NCI-H128 (cell line): ENCODE results near the gene LMLN.
"Not testable (repeated sequence)": the region's sequence is repeated elsewhere in the genome, so short reads cannot be mapped to it uniquely, and the experiment has no call there.

ENCODE experiments used
- DNase-seq: peaks from one replicate; lab custom pipeline; 2025; ENCODE audit not compliant: unreplicated experiment; lab: John Stamatoyannopoulos, UW

The LMLN gene

GRCh38 chr3:197956626-197956988, 3.4 kb upstream of the LMLN start:
- no peak for DNase-seq

- DNase-seq, result no peak
These were observed 2.3 kb upstream of the LMLN start for GRCh38 chr3:197957790-197958133.

- DNase-seq, result no peak
These were observed 1.7 kb upstream of the LMLN start for GRCh38 chr3:197958346-197958745.

GRCh38 chr3:197958848-197959247, 1.2 kb upstream of the LMLN start:
- not testable (repeated sequence) for DNase-seq

GRCh38 chr3:197959500-197959890, 522 bp upstream of the LMLN start:
- DNase-seq, result no peak

GRCh38 chr3:197960694-197961581, 921 bp downstream of the LMLN start:
- DNase-seq, result no peak

GRCh38 chr3:197961582-197961945, 1.5 kb downstream of the LMLN start:
- no peak for DNase-seq

GRCh38 chr3:197963019-197963637, 3.1 kb downstream of the LMLN start:
- DNase-seq, result no peak

- not testable (repeated sequence) for DNase-seq
These were observed 7.4 kb downstream of the LMLN start for GRCh38 chr3:197967337-197967989.

GRCh38 chr3:197970588-197970987, 10.6 kb downstream of the LMLN start:
- no peak for DNase-seq

GRCh38 chr3:197974016-197974415, 14.0 kb downstream of the LMLN start:
- DNase-seq, result no peak

- no peak for DNase-seq
These were observed 15.3 kb downstream of the LMLN start for GRCh38 chr3:197975311-197975710.

- DNase-seq, result no peak
These were observed 23.1 kb downstream of the LMLN start for GRCh38 chr3:197983076-197983475.

GRCh38 chr3:197989651-197990050, 29.6 kb downstream of the LMLN start:
- DNase-seq, result no peak

GRCh38 chr3:197994736-197995135, 34.7 kb downstream of the LMLN start:
- DNase-seq, result no peak

GRCh38 chr3:197996855-197997254, 36.8 kb downstream of the LMLN start:
- DNase-seq, result no peak

- DNase-seq, result no peak
These were observed 37.9 kb downstream of the LMLN start for GRCh38 chr3:197997936-197998335.

- DNase-seq, result no peak
These were observed 57.1 kb downstream of the LMLN start for GRCh38 chr3:198017090-198017489.

- DNase-seq, result no peak
These were observed 58.4 kb downstream of the LMLN start for GRCh38 chr3:198018416-198018815.

- DNase-seq, result no peak
These were observed 59.1 kb downstream of the LMLN start for GRCh38 chr3:198019115-198019514.

- no peak for DNase-seq
These were observed 61.3 kb downstream of the LMLN start for GRCh38 chr3:198021320-198021719.

GRCh38 chr3:198022604-198023003, 62.6 kb downstream of the LMLN start:
- DNase-seq, result no peak
